Smooth muscle cell (in vitro differentiated cells): Measurements from ENCODE around the gene MMP20. TPM values are rescaled to one million over a fixed set of nuclear protein-coding genes. Genes with fewer than 3 reads are reported as not detected.

Source experiments
- DNase-seq: peaks from one replicate; lab custom pipeline; 2025; ENCODE audit not compliant: unreplicated experiment; lab: John Stamatoyannopoulos, UW
- H2AFZ ChIP-seq: fragments of 200-600 bp; sonication (generic); 2 replicates; pipeline ENCODE4 v1.6.0; 2016; ENCODE audit warnings: antibody characterized with exemption, low read depth, mild to moderate bottlenecking
- H3F3A ChIP-seq: fragments of 200-600 bp; sonication (generic); 2 replicates; pipeline ENCODE4 v1.6.0; 2017; ENCODE audit warnings: antibody characterized with exemption, low read depth
- H3K27ac ChIP-seq: fragments of 200-600 bp; sonication (generic); 2 replicates; pipeline ENCODE4 v1.5.1; 2016; ENCODE audit warnings: low read depth, mild to moderate bottlenecking
- H3K27me3 ChIP-seq: fragments of 200-600 bp; sonication (generic); 2 replicates; pipeline ENCODE4 v1.6.1; 2016; ENCODE audit warnings: low read depth, mild to moderate bottlenecking
- H3K36me3 ChIP-seq: fragments of 200-600 bp; sonication (generic); 2 replicates; pipeline ENCODE4 v1.5.1; 2016; ENCODE audit warnings: low read depth
- H3K4me1 ChIP-seq: fragments of 200-600 bp; sonication (generic); 2 replicates; pipeline ENCODE4 v1.5.1; 2016; ENCODE audit warnings: low read depth
- H3K4me2 ChIP-seq: fragments of 200-600 bp; sonication (generic); 2 replicates; pipeline ENCODE4 v1.6.0; 2016; ENCODE audit warnings: mild to moderate bottlenecking
- H3K4me3 ChIP-seq: fragments of 200-600 bp; sonication (generic); 2 replicates; pipeline ENCODE4 v1.5.1; 2016; ENCODE audit warnings: mild to moderate bottlenecking
- H3K79me2 ChIP-seq: fragments of 200-600 bp; sonication (generic); 2 replicates; pipeline ENCODE4 v1.6.0; 2016; ENCODE audit warnings: low read depth, mild to moderate bottlenecking
- H3K9ac ChIP-seq: fragments of 200-600 bp; sonication (generic); 2 replicates; pipeline ENCODE4 v1.6.0; 2016; ENCODE audit warnings: low read depth
- H3K9me3 ChIP-seq: fragments of 200-600 bp; sonication (generic); replicated peaks from 2 replicates; pipeline ENCODE4 v1.5.1; 2016; ENCODE audit warnings: low read depth
- H4K20me1 ChIP-seq: fragments of 200-600 bp; sonication (generic); 2 replicates; pipeline ENCODE4 v1.6.0; 2016; ENCODE audit warnings: low read depth
- WGBS: methylation state at CpG from one replicate; pipeline ENCODE4 v1.1.7; 2016; ENCODE audit warnings: low lambda C conversion rate; 5-methylcytosine and 5-hydroxymethylcytosine counted together
- polyA plus RNA-seq: library from polyadenylated mRNA; unstranded; fragments of >200 nt; fragmentation: Nextera tagmentation; extraction: Ambion mirVana; gene quantifications from 2 replicates; pipeline ENCODE4 v1.2.1, GENCODE V29; 2016
- total RNA-seq: library from RNA; depleted of rRNA; stranded (reverse); fragments of >200 nt; gene quantifications from 2 replicates; pipeline ENCODE4 v1.2.3, GENCODE V29; 2014
- TF ChIP-seq, protein P1 (sequence below): fragments of 200-600 bp; sonication (generic); IDR thresholded peaks from 2 replicates; pipeline ENCODE4 v1.5.1; 2017; ENCODE audit warnings: borderline replicate concordance, mild to moderate bottlenecking, antibody characterized with exemption; ENCODE audit not compliant: insufficient read depth, poor library complexity, severe bottlenecking

The MMP20 gene
- total and polyA plus RNA-seq, 2 experiments from 2014 or later: 0.49 to 0.87 TPM

DNA sequence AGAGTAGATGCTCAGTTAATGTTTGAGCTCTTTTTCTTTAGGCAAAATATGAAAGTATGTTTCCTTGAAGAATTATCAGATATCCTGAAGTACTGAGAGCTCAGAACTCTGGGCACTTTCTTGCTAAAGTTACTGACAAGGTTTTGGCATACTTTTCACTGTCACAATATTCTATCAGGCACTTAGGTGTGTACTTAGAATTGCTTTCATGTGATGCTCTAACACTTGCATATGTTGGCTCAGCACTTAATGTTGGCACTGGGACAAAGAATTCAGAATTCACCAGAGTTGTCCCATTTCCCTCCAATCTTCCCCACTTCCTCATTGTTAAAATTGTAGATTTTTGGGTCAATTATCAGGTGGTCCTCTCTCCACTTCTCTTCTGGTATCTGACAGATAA, 5.0 kb downstream of the MMP20 start:
- Histone ChIP-seq H3K27ac (peak overlapping the region; percentile 34), H3K27me3 (no peaks in the 10 kb centered on the region), H3K9ac (no peak overlapping the region), H3K4me1 (no peaks in the 10 kb centered on the region), H3K79me2 (no peaks in the 10 kb centered on the region), H4K20me1 (no peaks in the 10 kb centered on the region), H3K36me3 (no peaks in the 10 kb centered on the region), H3K4me3 (no peak overlapping the region), H2AFZ (no peak overlapping the region), H3K9me3 (no peaks in the 10 kb centered on the region), H3K4me2 (no peak overlapping the region), H3F3A (peaks cover 7% of the 10 kb centered on the region)
- DNase-seq: no peak
- TF ChIP-seq, protein P1, sequence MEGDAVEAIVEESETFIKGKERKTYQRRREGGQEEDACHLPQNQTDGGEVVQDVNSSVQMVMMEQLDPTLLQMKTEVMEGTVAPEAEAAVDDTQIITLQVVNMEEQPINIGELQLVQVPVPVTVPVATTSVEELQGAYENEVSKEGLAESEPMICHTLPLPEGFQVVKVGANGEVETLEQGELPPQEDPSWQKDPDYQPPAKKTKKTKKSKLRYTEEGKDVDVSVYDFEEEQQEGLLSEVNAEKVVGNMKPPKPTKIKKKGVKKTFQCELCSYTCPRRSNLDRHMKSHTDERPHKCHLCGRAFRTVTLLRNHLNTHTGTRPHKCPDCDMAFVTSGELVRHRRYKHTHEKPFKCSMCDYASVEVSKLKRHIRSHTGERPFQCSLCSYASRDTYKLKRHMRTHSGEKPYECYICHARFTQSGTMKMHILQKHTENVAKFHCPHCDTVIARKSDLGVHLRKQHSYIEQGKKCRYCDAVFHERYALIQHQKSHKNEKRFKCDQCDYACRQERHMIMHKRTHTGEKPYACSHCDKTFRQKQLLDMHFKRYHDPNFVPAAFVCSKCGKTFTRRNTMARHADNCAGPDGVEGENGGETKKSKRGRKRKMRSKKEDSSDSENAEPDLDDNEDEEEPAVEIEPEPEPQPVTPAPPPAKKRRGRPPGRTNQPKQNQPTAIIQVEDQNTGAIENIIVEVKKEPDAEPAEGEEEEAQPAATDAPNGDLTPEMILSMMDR: no peak

DNA sequence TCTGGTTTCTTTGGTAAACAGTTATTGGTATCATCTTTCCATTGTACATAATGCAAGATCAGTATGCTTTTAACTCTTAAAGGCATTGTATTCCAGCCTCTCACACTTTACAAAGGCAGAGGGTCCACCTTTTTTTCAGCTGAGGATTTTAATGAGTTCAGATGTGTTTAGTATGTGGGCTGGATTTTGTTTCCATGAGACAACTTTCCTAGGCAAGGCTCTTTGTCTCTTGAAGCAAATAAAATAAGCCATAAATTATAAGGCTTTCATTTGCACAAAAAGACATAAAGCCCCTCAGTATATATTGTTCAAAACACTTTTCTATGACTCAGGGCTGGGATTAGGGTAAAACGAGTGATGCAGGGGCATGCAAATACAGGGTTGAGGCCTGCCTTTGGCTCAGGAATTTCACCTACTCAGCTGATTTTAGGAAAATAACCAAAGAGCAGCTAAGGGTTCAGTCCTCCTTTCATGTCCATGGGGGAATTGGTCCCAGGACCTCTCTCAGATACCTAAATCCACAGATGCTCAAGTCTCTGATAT, 7.6 kb downstream of the MMP20 start:
- Histone ChIP-seq H3F3A (peaks cover 7% of the 10 kb centered on the region), H3K9ac (no peak overlapping the region), H3K79me2 (no peaks in the 10 kb centered on the region), H3K4me1 (no peaks in the 10 kb centered on the region), H4K20me1 (no peaks in the 10 kb centered on the region), H3K4me3 (no peak overlapping the region), H3K27ac (peak overlapping the region; percentile 12), H3K27me3 (no peaks in the 10 kb centered on the region), H3K4me2 (peak overlapping the region; percentile 13), H3K9me3 (no peaks in the 10 kb centered on the region), H3K36me3 (no peaks in the 10 kb centered on the region), H2AFZ (peak overlapping the region; percentile 30)
- TF ChIP-seq, protein P1: no peak
- no peak for DNase-seq
- 9% methylated on average over 1 of the region's 1 CpG for WGBS

DNA sequence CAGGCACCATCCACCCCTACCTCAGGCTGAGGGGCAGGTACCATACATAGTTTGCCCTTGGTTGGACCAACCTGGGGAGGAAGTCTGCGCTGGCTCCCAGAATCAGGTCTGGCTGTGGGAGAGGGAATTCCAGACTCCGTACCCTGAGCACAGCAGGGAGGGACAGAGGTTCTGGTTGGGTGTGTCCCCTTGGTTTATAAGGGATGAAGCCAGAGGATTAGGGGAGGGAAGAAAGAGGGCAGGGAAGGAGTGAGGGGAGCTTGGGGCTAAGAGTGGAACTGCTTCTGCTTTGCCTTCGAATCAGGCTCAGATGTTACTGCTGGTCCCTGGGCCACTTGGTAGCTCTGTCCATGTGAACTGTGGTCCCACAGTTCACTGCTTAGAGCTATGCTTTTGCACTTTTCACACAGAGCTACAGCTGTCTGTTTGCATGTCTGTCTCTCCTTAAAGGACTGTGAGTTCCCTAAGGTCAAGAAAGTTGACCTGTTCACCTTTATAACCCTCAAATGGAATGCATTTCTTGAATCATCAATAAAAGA, 9.2 kb downstream of the MMP20 start:
- Histone ChIP-seq H4K20me1 (no peaks in the 10 kb centered on the region), H2AFZ (no peak overlapping the region), H3K9me3 (no peaks in the 10 kb centered on the region), H3K4me2 (no peak overlapping the region), H3F3A (peaks cover 7% of the 10 kb centered on the region), H3K27ac (no peak overlapping the region), H3K27me3 (no peaks in the 10 kb centered on the region), H3K4me1 (no peaks in the 10 kb centered on the region), H3K36me3 (no peaks in the 10 kb centered on the region), H3K4me3 (no peak overlapping the region), H3K9ac (no peak overlapping the region), H3K79me2 (no peaks in the 10 kb centered on the region)
- TF ChIP-seq, protein P1: no peak
- WGBS: 86% methylated on average over 3 of the region's 3 CpGs
- DNase-seq: no peak
